GM12872 (cell line): Measurements from ENCODE around the gene MCOLN2.

Experiments used
- CTCF ChIP-seq: IDR thresholded peaks from 3 replicates; pipeline ENCODE4 v1.5.1; 2011; ENCODE audit warnings: low read depth, mild to moderate bottlenecking, low read length, moderate library complexity; ENCODE audit not compliant: insufficient read depth

The MCOLN2 gene

GRCh38 chr1:84997667-84998600 is 1.0 kb upstream of the MCOLN2 start:
- TF ChIP-seq CTCF: no peak

GRCh38 chr1:84995484-84996334 is 1.2 kb downstream of the MCOLN2 start:
- no peak for TF ChIP-seq CTCF

- no peak for TF ChIP-seq CTCF
Observed at GRCh38 chr1:84991097-84991920, 5.6 kb downstream of the MCOLN2 start.

GRCh38 chr1:84988588-84988987 is 8.3 kb downstream of the MCOLN2 start:
- TF ChIP-seq CTCF: no peak

GRCh38 chr1:84985365-84985764 is 11.5 kb downstream of the MCOLN2 start:
- no peak for TF ChIP-seq CTCF

GRCh38 chr1:84982395-84982794 is 14.5 kb downstream of the MCOLN2 start:
- TF ChIP-seq CTCF: no peak
